CD8-positive, alpha-beta memory T cell (primary cell): ENCODE results near the gene CTTNBP2NL. TPM values are rescaled to one million over a fixed set of nuclear protein-coding genes. Genes with fewer than 3 reads are reported as not detected.
A peak's percentile ranks its signal among the peaks of the same experiment; 100 is the strongest.
"Not testable (repeated sequence)": the region's sequence is repeated elsewhere in the genome, so short reads cannot be mapped to it uniquely, and the experiment has no call there.

Source experiments
- CTCF ChIA-PET: fragments of 350-600 bp; sonication (Branson Sonifier 250); formaldehyde crosslinking; loops from one replicate; lab custom pipeline; 2021; ENCODE audit warnings: antibody characterized with exemption; lab: Charles Lee
- POLR2A ChIA-PET: fragments of 350-600 bp; sonication (Branson Sonifier 250); formaldehyde crosslinking; loops from one replicate; lab custom pipeline; 2021; ENCODE audit warnings: antibody characterized with exemption; lab: Charles Lee
- DNase-seq, 5 donors: peaks; one replicate each; pipeline versions ENCODE4 v3.0.0 to v3.0.0-alpha.2; 2020 to 2022; ENCODE audit warnings: mixed read lengths in 1 of 5
- H3K27ac ChIP-seq: one replicate; pipeline ENCODE4 v1.7.0; 2013; ENCODE audit warnings: low read depth, mild to moderate bottlenecking, low read length, moderate library complexity
- H3K27me3 ChIP-seq: 2 replicates; pipeline ENCODE4 v1.7.0; 2013; ENCODE audit warnings: low read length, mild to moderate bottlenecking; ENCODE audit not compliant: insufficient read depth, poor library complexity, severe bottlenecking
- H3K36me3 ChIP-seq: 2 replicates; pipeline ENCODE4 v1.7.0; 2013; ENCODE audit warnings: mild to moderate bottlenecking, low read length, moderate library complexity; ENCODE audit not compliant: insufficient read depth
- H3K4me1 ChIP-seq: 2 replicates; pipeline ENCODE4 v1.7.0; 2013; ENCODE audit warnings: mild to moderate bottlenecking, low read length, moderate library complexity; ENCODE audit not compliant: insufficient read depth
- H3K4me3 ChIP-seq: 2 replicates; pipeline ENCODE4 v1.7.0; 2013; ENCODE audit warnings: mild to moderate bottlenecking, low read length
- H3K9me3 ChIP-seq: 2 replicates; pipeline ENCODE4 v1.7.0; 2013; ENCODE audit warnings: mild to moderate bottlenecking, low read length
- H3K27ac Mint-ChIP-seq, 8 donors: one replicate each; pipeline ENCODE4 v1.8.0; 2020 to 2021; ENCODE audit warnings: mixed read lengths in 8 of 8, mild to moderate bottlenecking in 6 of 8, inconsistent platforms in 3 of 8, moderate library complexity in 3 of 8
- H3K27me3 Mint-ChIP-seq, 2 donors: one replicate each; pipeline ENCODE4 v1.8.0; 2020 to 2021; ENCODE audit warnings: mixed read lengths in 2 of 2, mild to moderate bottlenecking in 1 of 2, moderate library complexity in 1 of 2
- H3K36me3 Mint-ChIP-seq, 3 donors: one replicate each; pipeline ENCODE4 v1.8.0; 2020 to 2021; ENCODE audit warnings: mixed read lengths in 3 of 3, inconsistent platforms in 1 of 3, mild to moderate bottlenecking in 1 of 3
- H3K4me1 Mint-ChIP-seq, 3 donors: one replicate each; pipeline ENCODE4 v1.8.0; 2020 to 2021; ENCODE audit warnings: mixed read lengths in 3 of 3, inconsistent platforms in 1 of 3, mild to moderate bottlenecking in 1 of 3
- H3K4me3 Mint-ChIP-seq, 7 donors: one replicate each; pipeline ENCODE4 v1.8.0; 2020 to 2021; ENCODE audit warnings: mixed read lengths in 7 of 7, mild to moderate bottlenecking in 6 of 7, moderate library complexity in 4 of 7, inconsistent platforms in 2 of 7
- H3K9me3 Mint-ChIP-seq, 5 donors: one replicate each; pipeline ENCODE4 v1.8.0; 2020 to 2022; ENCODE audit warnings: mixed read lengths in 5 of 5, mild to moderate bottlenecking in 3 of 5, moderate library complexity in 2 of 5, inconsistent platforms in 1 of 5
- polyA plus RNA-seq: library from polyadenylated mRNA; unstranded; fragments of 300-500 nt; fragmentation: Illumina TruSeq; gene quantifications from one replicate; pipeline ENCODE4 v1.2.3, GENCODE V29; 2021
- total RNA-seq, 2 experiments: library from RNA; stranded (reverse); gene quantifications; one replicate each; pipeline ENCODE4 v1.2.3, GENCODE V29; 2021

Gene CTTNBP2NL
- total and polyA plus RNA-seq, 3 experiments from 2014 or later = 0.07 to 2.5 (median 2.3) TPM

DNA sequence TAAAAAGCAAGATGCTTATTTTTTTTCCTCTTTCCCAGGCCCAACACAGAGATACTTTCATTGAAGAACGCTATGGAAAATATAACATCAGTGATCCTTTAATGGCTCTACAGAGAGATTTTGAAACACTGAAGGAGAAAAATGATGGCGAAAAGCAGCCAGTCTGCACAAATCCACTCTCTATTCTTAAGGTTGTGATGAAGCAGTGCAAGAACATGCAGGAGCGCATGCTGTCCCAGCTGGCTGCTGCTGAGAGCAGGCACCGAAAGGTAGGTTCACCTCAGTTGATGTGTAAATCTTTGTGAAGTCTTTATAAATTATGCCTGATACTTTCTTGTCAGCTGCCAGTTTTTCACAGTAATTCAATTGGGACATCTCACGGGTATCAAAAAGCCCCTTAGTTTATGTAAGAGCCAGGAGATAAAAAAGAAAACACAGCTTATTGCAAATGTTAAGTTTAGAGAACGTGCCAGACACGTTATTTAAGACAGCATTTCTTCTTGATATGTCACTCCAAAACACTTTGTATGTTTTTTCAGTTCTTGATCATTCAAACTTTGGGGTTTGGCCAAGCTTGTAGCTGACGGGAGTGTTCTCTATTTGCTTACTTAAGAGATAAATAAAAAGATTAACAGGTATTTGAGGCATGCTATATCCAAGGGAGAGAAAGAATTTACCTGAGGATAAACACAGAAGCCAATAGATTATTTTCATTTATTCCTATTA, 53.1 kb downstream of the CTTNBP2NL start:
- no peak for DNase-seq
- H3K36me3 ChIP-seq = no peaks in the 10 kb centered on the region
- no peaks in the 10 kb centered on the region for H3K27me3 ChIP-seq
- Mint-ChIP-seq H3K27me3 (peaks cover 0 to 2% of the 10 kb centered on the region in 2 donors), H3K27ac (peak overlapping the region in 1 of 8 donors; percentile 34), H3K9me3 (no peaks in the 10 kb centered on the region), H3K4me1 (no peaks in the 10 kb centered on the region), H3K4me3 (no peak overlapping the region), H3K36me3 (no peaks in the 10 kb centered on the region)
- POLR2A ChIA-PET = no interaction called here
- CTCF ChIA-PET = interaction anchor here (1.7 kb wide), 1 partner anchor 17 kb away, joined by 6 read pairs; no protein-coding TSS in a partner anchor
- H3K4me3 ChIP-seq = no peak overlapping the region
- H3K27ac ChIP-seq = no peak overlapping the region
- H3K9me3 ChIP-seq = no peaks in the 10 kb centered on the region
- no peaks in the 10 kb centered on the region for H3K4me1 ChIP-seq

DNA sequence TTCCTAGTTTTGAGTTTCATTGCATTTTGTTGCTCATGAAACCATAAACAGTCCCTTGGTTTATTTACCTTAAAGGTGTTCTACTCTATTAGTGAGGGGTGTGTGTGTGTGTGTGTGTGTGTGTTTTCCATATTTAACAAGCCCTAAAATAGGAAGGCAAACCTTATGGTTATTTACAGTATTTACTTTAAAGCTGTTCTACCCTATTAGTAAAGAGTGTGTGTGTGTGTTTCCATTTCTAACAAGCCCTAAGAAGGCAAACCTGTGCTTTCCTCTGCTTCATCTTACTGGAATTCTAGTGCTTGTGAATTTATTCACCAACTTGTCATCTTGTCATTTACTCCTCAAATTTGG, 53.6 kb downstream of the CTTNBP2NL start:
- peaks cover 0 to 2% of the 10 kb centered on the region in 2 donors for H3K27me3 Mint-ChIP-seq
- DNase-seq = no peak
- no peaks in the 10 kb centered on the region for H3K9me3 ChIP-seq
- no peaks in the 10 kb centered on the region for H3K36me3 Mint-ChIP-seq
- H3K36me3 ChIP-seq = no peaks in the 10 kb centered on the region
- no peak overlapping the region for H3K27ac Mint-ChIP-seq
- no peaks in the 10 kb centered on the region for H3K27me3 ChIP-seq
- no peaks in the 10 kb centered on the region for H3K4me1 ChIP-seq
- no peaks in the 10 kb centered on the region for H3K9me3 Mint-ChIP-seq
- POLR2A ChIA-PET = no interaction called here
- H3K4me1 Mint-ChIP-seq = no peaks in the 10 kb centered on the region
- no peak overlapping the region for H3K27ac ChIP-seq
- H3K4me3 ChIP-seq = no peak overlapping the region
- CTCF ChIA-PET = interaction anchor here (1.7 kb wide), 1 partner anchor 16 kb away, joined by 6 read pairs; no protein-coding TSS in a partner anchor
- H3K4me3 Mint-ChIP-seq = no peak overlapping the region

- H3K27ac ChIP-seq = no peak overlapping the region
- H3K36me3 ChIP-seq = no peaks in the 10 kb centered on the region
- no peaks in the 10 kb centered on the region for H3K4me1 Mint-ChIP-seq
- CTCF ChIA-PET = interaction anchor here (1.7 kb wide), 1 partner anchor 15 kb away, joined by 6 read pairs; no protein-coding TSS in a partner anchor
- no peaks in the 10 kb centered on the region for H3K27me3 ChIP-seq
- H3K4me1 ChIP-seq = no peaks in the 10 kb centered on the region
- POLR2A ChIA-PET = no interaction called here
- peaks cover 3% of the 10 kb centered on the region in 2 donors for H3K27me3 Mint-ChIP-seq
- H3K36me3 Mint-ChIP-seq = no peaks in the 10 kb centered on the region
- DNase-seq = no peak
- no peaks in the 10 kb centered on the region for H3K9me3 ChIP-seq
- H3K4me3 ChIP-seq = no peak overlapping the region
- H3K9me3 Mint-ChIP-seq = no peaks in the 10 kb centered on the region
- no peak overlapping the region for H3K4me3 Mint-ChIP-seq
- H3K27ac Mint-ChIP-seq = peak overlapping the region in 1 of 8 donors; percentile 4
These were observed 54.8 kb downstream of the CTTNBP2NL start for GRCh38 chr1:112450773-112451172.

GRCh38 chr1:112451301-112451700, 55.3 kb downstream of the CTTNBP2NL start:
- H3K27ac Mint-ChIP-seq, H3K36me3 Mint-ChIP-seq, DNase-seq, H3K4me1 ChIP-seq, CTCF ChIA-PET, POLR2A ChIA-PET, H3K27me3 ChIP-seq, H3K4me1 Mint-ChIP-seq, H3K9me3 ChIP-seq, H3K9me3 Mint-ChIP-seq, H3K36me3 ChIP-seq, H3K27ac ChIP-seq, H3K27me3 Mint-ChIP-seq, H3K4me3 ChIP-seq, H3K4me3 Mint-ChIP-seq: not testable (repeated sequence)

GRCh38 chr1:112453876-112454275, 57.9 kb downstream of the CTTNBP2NL start:
- no peak overlapping the region for H3K27ac ChIP-seq
- H3K27ac Mint-ChIP-seq = no peak overlapping the region
- H3K27me3 Mint-ChIP-seq = peaks cover 6 to 8% of the 10 kb centered on the region in 2 donors
- no peaks in the 10 kb centered on the region for H3K9me3 Mint-ChIP-seq
- no peak overlapping the region for H3K4me3 Mint-ChIP-seq
- no peaks in the 10 kb centered on the region for H3K27me3 ChIP-seq
- no peaks in the 10 kb centered on the region for H3K36me3 Mint-ChIP-seq
- no peak for DNase-seq
- CTCF ChIA-PET = no interaction called here
- H3K4me1 Mint-ChIP-seq = no peaks in the 10 kb centered on the region
- H3K4me1 ChIP-seq = no peaks in the 10 kb centered on the region
- H3K4me3 ChIP-seq = no peak overlapping the region
- POLR2A ChIA-PET = no interaction called here
- H3K9me3 ChIP-seq = no peaks in the 10 kb centered on the region
- H3K36me3 ChIP-seq = no peaks in the 10 kb centered on the region

GRCh38 chr1:112454316-112454715, 58.3 kb downstream of the CTTNBP2NL start:
- H3K27me3 ChIP-seq = no peaks in the 10 kb centered on the region
- no peak overlapping the region for H3K4me3 Mint-ChIP-seq
- H3K36me3 ChIP-seq = no peaks in the 10 kb centered on the region
- H3K27me3 Mint-ChIP-seq = peaks cover 6 to 8% of the 10 kb centered on the region in 2 donors
- no peak for DNase-seq
- ChIA-PET CTCF (no interaction called here), POLR2A (no interaction called here)
- no peaks in the 10 kb centered on the region for H3K9me3 Mint-ChIP-seq
- H3K9me3 ChIP-seq = no peaks in the 10 kb centered on the region
- H3K27ac ChIP-seq = no peak overlapping the region
- no peak overlapping the region for H3K27ac Mint-ChIP-seq
- no peaks in the 10 kb centered on the region for H3K4me1 Mint-ChIP-seq
- H3K36me3 Mint-ChIP-seq = no peaks in the 10 kb centered on the region
- H3K4me3 ChIP-seq = no peak overlapping the region
- no peaks in the 10 kb centered on the region for H3K4me1 ChIP-seq

GRCh38 chr1:112457241-112457640, 61.2 kb downstream of the CTTNBP2NL start:
- Histone ChIP-seq H3K27ac (no peak overlapping the region), H3K27me3 (no peaks in the 10 kb centered on the region), H3K9me3 (no peaks in the 10 kb centered on the region), H3K36me3 (no peaks in the 10 kb centered on the region), H3K4me3 (no peak overlapping the region), H3K4me1 (no peaks in the 10 kb centered on the region)
- H3K36me3 Mint-ChIP-seq = no peaks in the 10 kb centered on the region
- no peak overlapping the region for H3K27ac Mint-ChIP-seq
- DNase-seq = no peak
- H3K9me3 Mint-ChIP-seq = no peaks in the 10 kb centered on the region
- H3K27me3 Mint-ChIP-seq = peaks cover 10 to 11% of the 10 kb centered on the region in 2 donors
- ChIA-PET POLR2A (no interaction called here), CTCF (interaction anchor here (2.6 to 2.8 kb wide), 2 partner anchors 9 to 66 kb away, joined by 9 to 11 read pairs; no protein-coding TSS in a partner anchor)
- no peaks in the 10 kb centered on the region for H3K4me1 Mint-ChIP-seq
- no peak overlapping the region for H3K4me3 Mint-ChIP-seq

- Mint-ChIP-seq H3K27ac (no peak overlapping the region), H3K4me1 (no peaks in the 10 kb centered on the region)
- POLR2A ChIA-PET = no interaction called here
These were observed 61.9 kb downstream of the CTTNBP2NL start for GRCh38 chr1:112457955-112458354.

More at GRCh38 chr1:112457955-112458354, 61.9 kb downstream of the CTTNBP2NL start:
- Histone ChIP-seq H3K4me3 (no peak overlapping the region), H3K4me1 (no peaks in the 10 kb centered on the region), H3K27me3 (no peaks in the 10 kb centered on the region), H3K9me3 (no peaks in the 10 kb centered on the region), H3K27ac (no peak overlapping the region), H3K36me3 (no peaks in the 10 kb centered on the region)
- Mint-ChIP-seq H3K27me3 (peaks cover 11 to 13% of the 10 kb centered on the region in 2 donors), H3K36me3 (no peaks in the 10 kb centered on the region), H3K4me3 (no peak overlapping the region), H3K9me3 (no peaks in the 10 kb centered on the region)
- DNase-seq = no peak
- CTCF ChIA-PET = interaction anchor here (2.6 to 2.8 kb wide), 2 partner anchors 8 to 67 kb away, joined by 9 to 11 read pairs; no protein-coding TSS in a partner anchor
